Measurements from ENCODE around the gene CCDC142.

Gene CCDC142

GRCh38 chr2:74482801-74483674, at the start of gene CCDC142, which contains the start of gene TTC31:
Gene CCDC142, minus strand, starts transcription at chr2:74482998. Its CDS starts 161 bp downstream, at chr2:74482837.
Gene TTC31, plus strand, starts transcription at chr2:74483081. Its CDS starts 15 bp downstream, at chr2:74483096.
- peak; percentile 96 to 97 (median 97) for DNase-seq

- peak; percentile 56 to 78 (median 68) for DNase-seq
These were observed 49.4 kb upstream of the CCDC142 start for GRCh38 chr2:74532222-74532621.

GRCh38 chr2:74531666-74532065, 48.9 kb upstream of the CCDC142 start:
- DNase-seq: no peak

GRCh38 chr2:74530239-74531187, 47.7 kb upstream of the CCDC142 start:
- DNase-seq: peak; percentile 78 to 83 (median 82)

GRCh38 chr2:74529357-74530238, 46.8 kb upstream of the CCDC142 start, which contains the start of the genes AUP1 and HTRA2:
Gene AUP1, minus strand, starts transcription at chr2:74529706. Its CDS starts 77 bp downstream, at chr2:74529629.
Gene HTRA2, plus strand, starts transcription at chr2:74529933. Its CDS starts 74 bp downstream, at chr2:74530007.
- DNase-seq: peak; percentile 99 to 100 (median 99)

- no peak for DNase-seq
These were observed 46.0 kb upstream of the CCDC142 start for GRCh38 chr2:74528600-74529356.

GRCh38 chr2:74527741-74528140, 44.9 kb upstream of the CCDC142 start:
- DNase-seq: no peak

GRCh38 chr2:74526649-74527230, 43.9 kb upstream of the CCDC142 start:
- DNase-seq: no peak

GRCh38 chr2:74525717-74526648, 43.2 kb upstream of the CCDC142 start, which contains the start of gene DQX1:
Gene DQX1, minus strand, starts transcription at chr2:74526231. Its CDS starts 502 bp downstream, at chr2:74525729.
- peak; percentile 57 to 72 (median 63) for DNase-seq

GRCh38 chr2:74524955-74525716, 42.3 kb upstream of the CCDC142 start:
- no peak for DNase-seq

GRCh38 chr2:74524005-74524404, 41.2 kb upstream of the CCDC142 start:
- no peak for DNase-seq

- no peak for DNase-seq
These were observed 39.7 kb upstream of the CCDC142 start for GRCh38 chr2:74522516-74522915.

GRCh38 chr2:74516650-74517049, 33.9 kb upstream of the CCDC142 start:
- DNase-seq: no peak

GRCh38 chr2:74515981-74516633, 33.3 kb upstream of the CCDC142 start:
- peak; percentile 66 to 83 (median 71) for DNase-seq

- DNase-seq: peak in 2 of 3 donors; percentile 10 to 21
These were observed 32.6 kb upstream of the CCDC142 start for GRCh38 chr2:74515271-74515980.

- DNase-seq: peak in 2 of 3 donors; percentile 20 to 50
These were observed 31.8 kb upstream of the CCDC142 start, which contains the start of gene TLX2 for GRCh38 chr2:74514368-74515270. Gene TLX2, plus strand, starts transcription at chr2:74514450. Its CDS starts 357 bp downstream, at chr2:74514807.

All from suppressor macrophage treated with lipopolysaccharide for 1 hour (primary cell).